ENCODE measurements around the gene PARP9. TPM values are rescaled to one million over a fixed set of nuclear protein-coding genes. Genes with fewer than 3 reads are reported as not detected.
A peak's percentile ranks its signal among the peaks of the same experiment; 100 is the strongest.

The PARP9 gene
- total and polyA plus RNA-seq, 10 of the 15 experiments (the other 5 are each of a cell fraction or from before 2014, with no cell fraction given): 34.0 to 122 (median 46.1) TPM

DNA sequence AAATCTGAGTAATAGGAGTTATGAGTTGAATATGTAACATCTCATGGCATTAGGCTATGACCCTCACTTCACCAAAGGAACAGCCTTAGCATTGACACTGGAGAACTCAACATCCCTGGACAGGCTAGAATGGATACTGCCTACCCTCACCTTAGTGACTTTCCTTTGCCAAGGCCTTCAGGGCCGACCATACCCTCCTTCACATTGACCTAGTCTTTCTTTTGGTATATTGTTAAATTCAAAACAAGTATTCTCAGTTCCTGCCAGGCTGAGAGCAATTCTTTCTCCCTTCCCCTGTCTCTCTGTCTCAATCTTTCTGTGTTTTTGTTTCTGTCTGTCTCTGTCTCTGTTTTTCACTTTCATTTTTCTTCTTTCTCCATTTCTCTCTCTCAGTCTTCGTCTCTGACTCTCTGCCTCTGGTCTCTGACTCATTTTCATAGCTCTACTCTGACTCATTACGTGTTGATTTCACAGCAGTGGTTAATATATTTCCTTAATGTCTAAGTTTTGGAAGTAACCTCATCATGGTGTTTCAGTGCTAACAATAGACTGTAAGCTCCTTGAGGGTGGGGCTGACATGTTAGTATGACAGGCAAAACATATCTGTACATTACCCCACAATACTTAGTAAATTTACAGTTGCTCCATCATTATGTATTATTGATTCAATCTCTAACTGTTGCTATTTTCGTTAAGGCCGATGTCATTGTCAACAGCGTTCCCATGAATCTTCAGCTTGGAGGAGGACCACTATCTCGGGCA is 45.9 kb upstream of the PARP9 start (continued):
- TF ChIP-seq, protein P1, sequence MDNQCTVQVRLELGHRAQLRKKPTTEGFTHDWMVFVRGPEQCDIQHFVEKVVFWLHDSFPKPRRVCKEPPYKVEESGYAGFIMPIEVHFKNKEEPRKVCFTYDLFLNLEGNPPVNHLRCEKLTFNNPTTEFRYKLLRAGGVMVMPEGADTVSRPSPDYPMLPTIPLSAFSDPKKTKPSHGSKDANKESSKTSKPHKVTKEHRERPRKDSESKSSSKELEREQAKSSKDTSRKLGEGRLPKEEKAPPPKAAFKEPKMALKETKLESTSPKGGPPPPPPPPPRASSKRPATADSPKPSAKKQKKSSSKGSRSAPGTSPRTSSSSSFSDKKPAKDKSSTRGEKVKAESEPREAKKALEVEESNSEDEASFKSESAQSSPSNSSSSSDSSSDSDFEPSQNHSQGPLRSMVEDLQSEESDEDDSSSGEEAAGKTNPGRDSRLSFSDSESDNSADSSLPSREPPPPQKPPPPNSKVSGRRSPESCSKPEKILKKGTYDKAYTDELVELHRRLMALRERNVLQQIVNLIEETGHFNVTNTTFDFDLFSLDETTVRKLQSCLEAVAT (IDR thresholded peaks at IDR 0.05): peak; percentile 90
- TF ChIP-seq BMI1 (IDR thresholded peaks at IDR 0.05; ENCODE audit: borderline replicate concordance): peak; percentile 93
- no peak for TF ChIP-seq YY1 (IDR thresholded peaks at IDR 0.05; ENCODE audit: low read depth, low read length)
- TF ChIP-seq, protein P2, sequence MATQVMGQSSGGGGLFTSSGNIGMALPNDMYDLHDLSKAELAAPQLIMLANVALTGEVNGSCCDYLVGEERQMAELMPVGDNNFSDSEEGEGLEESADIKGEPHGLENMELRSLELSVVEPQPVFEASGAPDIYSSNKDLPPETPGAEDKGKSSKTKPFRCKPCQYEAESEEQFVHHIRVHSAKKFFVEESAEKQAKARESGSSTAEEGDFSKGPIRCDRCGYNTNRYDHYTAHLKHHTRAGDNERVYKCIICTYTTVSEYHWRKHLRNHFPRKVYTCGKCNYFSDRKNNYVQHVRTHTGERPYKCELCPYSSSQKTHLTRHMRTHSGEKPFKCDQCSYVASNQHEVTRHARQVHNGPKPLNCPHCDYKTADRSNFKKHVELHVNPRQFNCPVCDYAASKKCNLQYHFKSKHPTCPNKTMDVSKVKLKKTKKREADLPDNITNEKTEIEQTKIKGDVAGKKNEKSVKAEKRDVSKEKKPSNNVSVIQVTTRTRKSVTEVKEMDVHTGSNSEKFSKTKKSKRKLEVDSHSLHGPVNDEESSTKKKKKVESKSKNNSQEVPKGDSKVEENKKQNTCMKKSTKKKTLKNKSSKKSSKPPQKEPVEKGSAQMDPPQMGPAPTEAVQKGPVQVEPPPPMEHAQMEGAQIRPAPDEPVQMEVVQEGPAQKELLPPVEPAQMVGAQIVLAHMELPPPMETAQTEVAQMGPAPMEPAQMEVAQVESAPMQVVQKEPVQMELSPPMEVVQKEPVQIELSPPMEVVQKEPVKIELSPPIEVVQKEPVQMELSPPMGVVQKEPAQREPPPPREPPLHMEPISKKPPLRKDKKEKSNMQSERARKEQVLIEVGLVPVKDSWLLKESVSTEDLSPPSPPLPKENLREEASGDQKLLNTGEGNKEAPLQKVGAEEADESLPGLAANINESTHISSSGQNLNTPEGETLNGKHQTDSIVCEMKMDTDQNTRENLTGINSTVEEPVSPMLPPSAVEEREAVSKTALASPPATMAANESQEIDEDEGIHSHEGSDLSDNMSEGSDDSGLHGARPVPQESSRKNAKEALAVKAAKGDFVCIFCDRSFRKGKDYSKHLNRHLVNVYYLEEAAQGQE (IDR thresholded peaks at IDR 0.05; ENCODE audit: low read depth, low read length): no peak
- TF ChIP-seq TCF3 (IDR thresholded peaks at IDR 0.05; ENCODE audit: borderline replicate concordance, insufficient read depth, low read depth, low read length): no peak
- TF ChIP-seq BRCA1 (IDR thresholded peaks at IDR 0.05; ENCODE audit: low read depth, low read length): no peak
- no peak for TF ChIP-seq RBBP5 (conservative IDR thresholded peaks at IDR 0.05)
- TF ChIP-seq STAT3 (IDR thresholded peaks at IDR 0.05; ENCODE audit: low read depth, low read length): no peak
- peak; percentile 100 for TF ChIP-seq JUNB (IDR thresholded peaks at IDR 0.05)
- TF ChIP-seq YBX1 (IDR thresholded peaks at IDR 0.05): no peak
- TF ChIP-seq, protein P3, sequence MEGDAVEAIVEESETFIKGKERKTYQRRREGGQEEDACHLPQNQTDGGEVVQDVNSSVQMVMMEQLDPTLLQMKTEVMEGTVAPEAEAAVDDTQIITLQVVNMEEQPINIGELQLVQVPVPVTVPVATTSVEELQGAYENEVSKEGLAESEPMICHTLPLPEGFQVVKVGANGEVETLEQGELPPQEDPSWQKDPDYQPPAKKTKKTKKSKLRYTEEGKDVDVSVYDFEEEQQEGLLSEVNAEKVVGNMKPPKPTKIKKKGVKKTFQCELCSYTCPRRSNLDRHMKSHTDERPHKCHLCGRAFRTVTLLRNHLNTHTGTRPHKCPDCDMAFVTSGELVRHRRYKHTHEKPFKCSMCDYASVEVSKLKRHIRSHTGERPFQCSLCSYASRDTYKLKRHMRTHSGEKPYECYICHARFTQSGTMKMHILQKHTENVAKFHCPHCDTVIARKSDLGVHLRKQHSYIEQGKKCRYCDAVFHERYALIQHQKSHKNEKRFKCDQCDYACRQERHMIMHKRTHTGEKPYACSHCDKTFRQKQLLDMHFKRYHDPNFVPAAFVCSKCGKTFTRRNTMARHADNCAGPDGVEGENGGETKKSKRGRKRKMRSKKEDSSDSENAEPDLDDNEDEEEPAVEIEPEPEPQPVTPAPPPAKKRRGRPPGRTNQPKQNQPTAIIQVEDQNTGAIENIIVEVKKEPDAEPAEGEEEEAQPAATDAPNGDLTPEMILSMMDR (IDR thresholded peaks at IDR 0.05 in 2 of 3, conservative IDR thresholded peaks at IDR 0.05 in 1 of 3; ENCODE audit: control insufficient read depth in 2 of 3, extremely low read depth in 1 of 3, insufficient read depth in 1 of 3, low read depth in 3 of 3, low read length in 3 of 3): no peak
- peak; percentile 98 for TF ChIP-seq PML (IDR thresholded peaks at IDR 0.05; ENCODE audit: low read length)
- peak; percentile 75 for TF ChIP-seq SPI1 (IDR thresholded peaks at IDR 0.05; ENCODE audit: borderline replicate concordance, insufficient read depth, low read depth, low read length)
- peak; percentile 99 for TF ChIP-seq ZNF217 (IDR thresholded peaks at IDR 0.05)
- TF ChIP-seq NRF1 (conservative IDR thresholded peaks at IDR 0.05; ENCODE audit: low read depth, low read length): no peak
- TF ChIP-seq MEF2B (IDR thresholded peaks at IDR 0.05; ENCODE audit: partially characterized antibody, poor library complexity, severe bottlenecking): peak; percentile 89
- TF ChIP-seq, protein P4, sequence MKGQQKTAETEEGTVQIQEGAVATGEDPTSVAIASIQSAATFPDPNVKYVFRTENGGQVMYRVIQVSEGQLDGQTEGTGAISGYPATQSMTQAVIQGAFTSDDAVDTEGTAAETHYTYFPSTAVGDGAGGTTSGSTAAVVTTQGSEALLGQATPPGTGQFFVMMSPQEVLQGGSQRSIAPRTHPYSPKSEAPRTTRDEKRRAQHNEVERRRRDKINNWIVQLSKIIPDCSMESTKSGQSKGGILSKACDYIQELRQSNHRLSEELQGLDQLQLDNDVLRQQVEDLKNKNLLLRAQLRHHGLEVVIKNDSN (IDR thresholded peaks at IDR 0.05; ENCODE audit: borderline replicate concordance, extremely low read length, insufficient read depth, low read depth, low read length): no peak

Data from GM12878 (cell line).